H1 (cell line): ENCODE results near the gene ATP11A. TPM values are rescaled to one million over a fixed set of nuclear protein-coding genes. Genes with fewer than 3 reads are reported as not detected.

Experiments
- CTCF ChIP-seq, 3 experiments: IDR thresholded peaks; 1 replicate in 2 of 3; 2 replicates in 1 of 3; pipeline versions ENCODE4 v1.5.1 to v1.6.1; 2011; ENCODE audit warnings: low read length in 3 of 3, mild to moderate bottlenecking in 3 of 3, inconsistent platforms in 2 of 3, low read depth in 1 of 3, moderate library complexity in 1 of 3; ENCODE audit not compliant: insufficient read depth in 1 of 3; ENCODE audit errors: control extremely low read depth in 1 of 3
- SIX5 ChIP-seq: IDR thresholded peaks from 2 replicates; pipeline ENCODE4 v1.6.1; 2011; ENCODE audit warnings: mild to moderate bottlenecking, low read depth, low read length
- TAF1 ChIP-seq: IDR thresholded peaks from 2 replicates; pipeline ENCODE4 v1.6.1; 2011; ENCODE audit warnings: mild to moderate bottlenecking, low read depth, low read length
- polyA plus RNA-seq, 7 experiments: library from polyadenylated mRNA; depleted of rRNA in 3 of 7; stranded (reverse) in 5 of 7; unstranded in 2 of 7; fragments of >200 nt in 5 of 7; fragments of 200-250 nt in 2 of 7; gene quantifications; 1 replicate in 5 of 7; 2 replicates in 1 of 7; 4 replicates in 1 of 7; pipeline versions ENCODE4 v1.2.1 to v1.2.3, GENCODE V29; 2011 to 2013; ENCODE audit warnings: missing spikeins in 2 of 7, mixed read lengths in 2 of 7
- total RNA-seq: library from RNA; stranded (reverse); fragmentation: NEBNext Ultra II Directional; extraction: Animal tissue kit (Norgen Biotek cat#: 25700); gene quantifications from 2 replicates; pipeline ENCODE4 v1.2.1, GENCODE V29; 2021

Gene ATP11A
- total and polyA plus RNA-seq, 2 of the 8 experiments (the other 6 are each of a cell fraction or from before 2014, with no cell fraction given): 28.8 to 72.9 TPM

GRCh38 chr13:112916296-112916695, 226.5 kb downstream of the ATP11A start (continued):
- TF ChIP-seq CTCF (IDR thresholded peaks at IDR 0.05; ENCODE audit: control extremely low read depth in 1 of 3, insufficient read depth in 1 of 3, low read depth in 1 of 3, low read length in 3 of 3): no peak
- TF ChIP-seq TAF1: no peak
- TF ChIP-seq SIX5: no peak
